22Rv1 (cell line): ENCODE measurements around the gene KRTAP10-11.

Experiments
- CTCF ChIP-seq: fragments of 450-650 bp; IDR thresholded peaks from 2 replicates; pipeline ENCODE4 v1.5.1; 2017; ENCODE audit warnings: mild to moderate bottlenecking
- ZFX ChIP-seq: fragments of 450-650 bp; IDR thresholded peaks from 2 replicates; pipeline ENCODE4 v1.6.1; 2017; ENCODE audit warnings: antibody characterized with exemption, borderline replicate concordance

- TF ChIP-seq CTCF, result no peak
- no peak for TF ChIP-seq ZFX
Observed at GRCh38 chr21:44609193-44609592, 37.0 kb upstream of the KRTAP10-11 start.
